ENCODE data around the gene ADAP1.

Gene ADAP1

DNA sequence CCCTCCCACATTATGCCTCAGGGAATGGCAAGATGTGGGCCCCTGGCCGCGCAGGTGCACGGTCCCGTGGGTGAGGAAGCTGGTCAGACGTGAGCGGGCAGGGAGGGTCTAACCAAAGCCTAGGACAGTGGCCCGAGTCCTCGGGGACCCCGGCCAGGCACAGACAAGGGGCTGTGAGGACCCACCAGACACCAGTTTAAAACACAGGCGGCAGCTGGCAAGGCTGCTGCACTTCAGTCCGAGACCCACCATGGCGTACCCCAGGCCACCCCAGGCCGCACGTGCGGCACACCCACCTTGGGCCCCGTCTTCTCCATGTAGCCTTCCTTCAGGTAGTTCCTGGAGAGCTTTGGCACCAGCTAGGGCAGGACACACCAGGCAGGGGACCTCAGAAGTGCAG lies 54.7 kb downstream of the ADAP1 start:
- no peaks in the 10 kb centered on the region for H3K4me1 ChIP-seq (ENCODE audit: insufficient read depth, low read length, poor library complexity, severe bottlenecking)
- no peak for TF ChIP-seq EZH2phosphoT487 (IDR thresholded peaks at IDR 0.05; ENCODE audit: borderline replicate concordance)
- TF ChIP-seq, protein P1, sequence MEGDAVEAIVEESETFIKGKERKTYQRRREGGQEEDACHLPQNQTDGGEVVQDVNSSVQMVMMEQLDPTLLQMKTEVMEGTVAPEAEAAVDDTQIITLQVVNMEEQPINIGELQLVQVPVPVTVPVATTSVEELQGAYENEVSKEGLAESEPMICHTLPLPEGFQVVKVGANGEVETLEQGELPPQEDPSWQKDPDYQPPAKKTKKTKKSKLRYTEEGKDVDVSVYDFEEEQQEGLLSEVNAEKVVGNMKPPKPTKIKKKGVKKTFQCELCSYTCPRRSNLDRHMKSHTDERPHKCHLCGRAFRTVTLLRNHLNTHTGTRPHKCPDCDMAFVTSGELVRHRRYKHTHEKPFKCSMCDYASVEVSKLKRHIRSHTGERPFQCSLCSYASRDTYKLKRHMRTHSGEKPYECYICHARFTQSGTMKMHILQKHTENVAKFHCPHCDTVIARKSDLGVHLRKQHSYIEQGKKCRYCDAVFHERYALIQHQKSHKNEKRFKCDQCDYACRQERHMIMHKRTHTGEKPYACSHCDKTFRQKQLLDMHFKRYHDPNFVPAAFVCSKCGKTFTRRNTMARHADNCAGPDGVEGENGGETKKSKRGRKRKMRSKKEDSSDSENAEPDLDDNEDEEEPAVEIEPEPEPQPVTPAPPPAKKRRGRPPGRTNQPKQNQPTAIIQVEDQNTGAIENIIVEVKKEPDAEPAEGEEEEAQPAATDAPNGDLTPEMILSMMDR (conservative IDR thresholded peaks at IDR 0.05; ENCODE audit: low read length), result no peak
- no peaks in the 10 kb centered on the region for H3K27me3 ChIP-seq (ENCODE audit: insufficient read depth, low read length, poor library complexity, severe bottlenecking)
- no peak overlapping the region for H3K9ac ChIP-seq (ENCODE audit: low read depth, low read length, poor library complexity, severe bottlenecking)
- peaks cover 24% of the 10 kb centered on the region; the same call in 1 of the 2 replicates for H3K36me3 ChIP-seq (ENCODE audit: insufficient read depth, low read length)
- H3K9me2 ChIP-seq (replicated peaks; ENCODE audit: low read depth, low read length), result no peaks in the 10 kb centered on the region
- H3K9me3 ChIP-seq (ENCODE audit: insufficient read depth, low read depth, low read length), result no peaks in the 10 kb centered on the region
- H2AFZ ChIP-seq (ENCODE audit: low read length), result no peak overlapping the region
- H3K4me3 ChIP-seq (ENCODE audit: low read length, poor library complexity, severe bottlenecking), result no peak overlapping the region
- no peaks in the 10 kb centered on the region for H3F3A ChIP-seq (ENCODE audit: low read depth)
- no peak overlapping the region for H3K4me2 ChIP-seq (ENCODE audit: low read depth, low read length, poor library complexity, severe bottlenecking)
- no peaks in the 10 kb centered on the region for H3K79me2 ChIP-seq (ENCODE audit: insufficient read depth, low read length)
- no peaks in the 10 kb centered on the region for H4K20me1 ChIP-seq (ENCODE audit: insufficient read depth, low read length, poor library complexity, severe bottlenecking)

DNA sequence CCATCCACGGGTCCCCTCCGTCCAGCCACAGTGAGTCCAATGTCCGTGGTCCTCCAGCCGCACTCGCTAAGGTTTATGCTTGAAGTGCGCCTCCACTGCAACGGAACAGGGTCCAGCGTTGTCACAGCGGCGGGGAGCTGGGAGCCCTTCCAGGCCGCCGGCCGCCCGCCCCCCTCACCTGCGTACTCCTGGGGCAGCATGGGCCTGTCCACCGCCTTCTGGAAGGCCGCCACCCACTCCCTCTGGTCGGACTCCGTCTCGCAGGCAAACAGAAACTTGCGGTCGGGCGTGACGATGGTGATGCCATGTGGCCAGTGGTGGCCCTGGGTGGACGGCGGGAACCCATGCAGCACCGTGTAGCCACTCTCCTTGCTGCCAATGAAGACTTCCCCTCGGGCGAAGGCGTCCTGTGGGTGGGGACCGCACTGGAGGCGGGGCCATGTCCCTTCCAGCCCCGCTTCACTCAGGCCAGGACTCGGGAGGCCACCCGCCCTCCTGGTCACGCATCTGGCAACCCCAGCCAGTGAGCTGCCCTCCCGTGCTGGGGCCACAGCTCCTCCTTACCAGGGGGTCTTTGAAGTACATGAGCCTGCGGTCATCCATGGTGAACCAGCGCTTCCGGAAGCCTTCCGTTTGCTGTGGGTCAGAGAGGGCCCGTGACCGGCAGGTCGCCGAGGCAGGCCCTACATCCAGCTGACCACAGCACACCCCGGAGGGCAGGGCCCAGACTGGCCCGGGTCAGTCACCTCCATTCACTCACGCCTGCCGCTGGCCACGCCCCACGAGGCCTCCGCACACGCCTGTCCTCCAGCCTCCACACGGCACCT lies 55.4 kb downstream of the ADAP1 start:
- Histone ChIP-seq H2AFZ (ENCODE audit: low read length) (no peak overlapping the region), H3K9me3 (ENCODE audit: insufficient read depth, low read depth, low read length) (no peaks in the 10 kb centered on the region), H3K4me2 (ENCODE audit: low read depth, low read length, poor library complexity, severe bottlenecking) (no peak overlapping the region), H3F3A (ENCODE audit: low read depth) (no peaks in the 10 kb centered on the region), H3K4me3 (ENCODE audit: low read length, poor library complexity, severe bottlenecking) (no peak overlapping the region), H3K79me2 (ENCODE audit: insufficient read depth, low read length) (no peaks in the 10 kb centered on the region), H3K9me2 (replicated peaks; ENCODE audit: low read depth, low read length) (no peaks in the 10 kb centered on the region), H3K4me1 (ENCODE audit: insufficient read depth, low read length, poor library complexity, severe bottlenecking) (no peaks in the 10 kb centered on the region), H3K27me3 (ENCODE audit: insufficient read depth, low read length, poor library complexity, severe bottlenecking) (no peaks in the 10 kb centered on the region), H3K9ac (ENCODE audit: low read depth, low read length, poor library complexity, severe bottlenecking) (no peak overlapping the region), H3K36me3 (ENCODE audit: insufficient read depth, low read length) (peaks cover 30% of the 10 kb centered on the region; the same call in 1 of the 2 replicates), H4K20me1 (ENCODE audit: insufficient read depth, low read length, poor library complexity, severe bottlenecking) (no peaks in the 10 kb centered on the region)
- TF ChIP-seq, protein P1 (conservative IDR thresholded peaks at IDR 0.05; ENCODE audit: low read length), result no peak
- TF ChIP-seq EZH2phosphoT487 (IDR thresholded peaks at IDR 0.05; ENCODE audit: borderline replicate concordance), result no peak

DNA sequence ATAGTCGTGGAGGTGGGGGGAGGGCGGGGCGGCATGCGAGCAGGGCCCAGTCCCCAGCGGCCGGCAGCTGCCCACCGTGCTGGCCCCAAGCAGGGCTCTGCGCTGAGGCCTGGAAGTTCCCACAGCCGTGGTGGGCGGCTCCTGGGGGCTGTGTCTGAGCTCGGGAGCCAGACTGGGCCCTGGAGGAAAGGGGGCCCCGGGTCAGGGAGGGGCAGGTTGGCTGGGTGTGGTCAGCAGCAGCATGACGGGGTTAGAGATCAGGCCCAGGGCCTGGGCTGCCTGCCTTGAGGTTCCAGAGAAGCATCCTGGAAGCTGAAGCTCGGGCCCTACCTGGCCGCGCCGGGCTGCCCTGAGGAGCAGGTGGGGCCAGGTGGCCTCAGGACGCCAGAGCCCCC lies 56.0 kb downstream of the ADAP1 start:
- TF ChIP-seq, protein P1 (conservative IDR thresholded peaks at IDR 0.05; ENCODE audit: low read length), result no peak
- TF ChIP-seq EZH2phosphoT487 (IDR thresholded peaks at IDR 0.05; ENCODE audit: borderline replicate concordance), result no peak
- Histone ChIP-seq H4K20me1 (ENCODE audit: insufficient read depth, low read length, poor library complexity, severe bottlenecking) (no peaks in the 10 kb centered on the region), H3K36me3 (ENCODE audit: insufficient read depth, low read length) (peaks cover 36% of the 10 kb centered on the region; the same call in 1 of the 2 replicates), H3K9me2 (replicated peaks; ENCODE audit: low read depth, low read length) (no peaks in the 10 kb centered on the region), H3K9me3 (ENCODE audit: insufficient read depth, low read depth, low read length) (no peaks in the 10 kb centered on the region), H3K79me2 (ENCODE audit: insufficient read depth, low read length) (no peaks in the 10 kb centered on the region), H3K4me1 (ENCODE audit: insufficient read depth, low read length, poor library complexity, severe bottlenecking) (no peaks in the 10 kb centered on the region), H3F3A (ENCODE audit: low read depth) (no peaks in the 10 kb centered on the region), H3K27me3 (ENCODE audit: insufficient read depth, low read length, poor library complexity, severe bottlenecking) (no peaks in the 10 kb centered on the region), H3K4me2 (ENCODE audit: low read depth, low read length, poor library complexity, severe bottlenecking) (no peak overlapping the region), H2AFZ (ENCODE audit: low read length) (no peak overlapping the region), H3K4me3 (ENCODE audit: low read length, poor library complexity, severe bottlenecking) (no peak overlapping the region), H3K9ac (ENCODE audit: low read depth, low read length, poor library complexity, severe bottlenecking) (no peak overlapping the region)

All from Loucy (cell line).